Measurements from ENCODE around the gene MCEE. TPM values are rescaled to one million over a fixed set of nuclear protein-coding genes. Genes with fewer than 3 reads are reported as not detected.

The MCEE gene
- total and polyA plus RNA-seq, 9 donors: 10.7 to 22.3 (median 17.4) TPM

- DNase-seq: peak in 4 of 5 donors; percentile 45 to 80 (median 53)
- H3K27ac ChIP-seq: no peak overlapping the region
- no peaks in the 10 kb centered on the region for H3K27me3 ChIP-seq
- TF ChIP-seq POLR2A (IDR thresholded peaks at IDR 0.05): no peak
- no peak for TF ChIP-seq EP300 (IDR thresholded peaks at IDR 0.05)
- no peak for TF ChIP-seq CTCF (IDR thresholded peaks at IDR 0.05)
- H3K4me1 ChIP-seq (ENCODE audit: insufficient read depth): no peaks in the 10 kb centered on the region
- H3K4me3 ChIP-seq: no peak overlapping the region
- WGBS, 3 donors: 20 to 36% (median 22%) methylated on average over 3 of the region's 3 CpGs
- no peaks in the 10 kb centered on the region for H3K36me3 ChIP-seq
- intact Hi-C loops (cut with DNase I): no loop called here
- no peaks in the 10 kb centered on the region for H3K9me3 ChIP-seq
Observed at GRCh38 chr2:71150082-71150816, 20.2 kb upstream of the MCEE start.

GRCh38 chr2:71148506-71149063, 18.6 kb upstream of the MCEE start:
- no peaks in the 10 kb centered on the region for H3K9me3 ChIP-seq
- H3K4me1 ChIP-seq (ENCODE audit: insufficient read depth): no peaks in the 10 kb centered on the region
- TF ChIP-seq EP300 (IDR thresholded peaks at IDR 0.05) (no peak), CTCF (IDR thresholded peaks at IDR 0.05) (no peak), POLR2A (IDR thresholded peaks at IDR 0.05) (no peak)
- H3K4me3 ChIP-seq: no peak overlapping the region
- intact Hi-C loops (cut with DNase I): no loop called here
- WGBS, 3 donors: 64 to 92% (median 76%) methylated on average over 2 of the region's 2 CpGs
- DNase-seq: no peak
- H3K27ac ChIP-seq: no peak overlapping the region
- H3K27me3 ChIP-seq: no peaks in the 10 kb centered on the region
- no peaks in the 10 kb centered on the region for H3K36me3 ChIP-seq

- WGBS, 3 donors: 83 to 85% (median 84%) methylated on average over 3 of the region's 3 CpGs
- H3K27ac ChIP-seq: no peak overlapping the region
- no peaks in the 10 kb centered on the region for H3K27me3 ChIP-seq
- no peak for DNase-seq
- no peaks in the 10 kb centered on the region for H3K9me3 ChIP-seq
- H3K36me3 ChIP-seq: no peaks in the 10 kb centered on the region
- TF ChIP-seq POLR2A (IDR thresholded peaks at IDR 0.05) (no peak), EP300 (IDR thresholded peaks at IDR 0.05) (no peak), CTCF (IDR thresholded peaks at IDR 0.05) (no peak)
- no peaks in the 10 kb centered on the region for H3K4me1 ChIP-seq (ENCODE audit: insufficient read depth)
- no peak overlapping the region for H3K4me3 ChIP-seq
- intact Hi-C loops (cut with DNase I): no loop called here
Observed at GRCh38 chr2:71143782-71144181, 13.8 kb upstream of the MCEE start.

DNA sequence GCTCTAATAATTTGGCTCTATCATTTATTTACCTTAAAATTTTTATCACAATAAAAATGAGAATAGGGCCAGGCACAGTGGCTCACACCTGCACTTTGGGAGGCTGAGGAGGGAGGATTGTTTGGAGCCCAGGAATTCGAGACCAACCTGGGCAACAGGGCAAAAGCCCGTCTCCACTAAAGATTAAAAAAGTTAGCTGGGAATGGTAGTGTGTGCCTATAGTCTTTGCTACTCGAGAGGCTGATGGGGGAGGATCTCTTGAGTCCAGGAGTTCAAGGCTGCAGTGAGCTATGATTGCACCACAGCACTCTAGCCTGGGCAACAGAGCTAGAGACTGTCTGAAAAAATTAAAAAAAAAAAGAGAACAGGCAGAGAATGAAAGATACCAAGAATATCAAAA, 6.1 kb upstream of the MCEE start:
- 56 to 66% (median 59%) methylated on average over 3 of the region's 3 CpGs for WGBS, 3 donors
- Histone ChIP-seq H3K36me3 (no peaks in the 10 kb centered on the region), H3K4me3 (no peak overlapping the region), H3K27ac (no peak overlapping the region), H3K4me1 (ENCODE audit: insufficient read depth) (peaks cover 6% of the 10 kb centered on the region), H3K27me3 (no peaks in the 10 kb centered on the region), H3K9me3 (no peaks in the 10 kb centered on the region)
- TF ChIP-seq CTCF (IDR thresholded peaks at IDR 0.05) (no peak), POLR2A (IDR thresholded peaks at IDR 0.05) (no peak), EP300 (IDR thresholded peaks at IDR 0.05) (no peak)
- no peak for DNase-seq
- intact Hi-C loops (cut with DNase I): loop anchor here in 1 of 4 donors (10.0 kb wide), 1 partner anchor 141 kb away; the partner anchor contains the start of gene TEX261

Measured in ovary (tissue), 9 donors.